HG03135 (cell line): ENCODE results near the gene STAB1.

Experiments used
- ATAC-seq: cut with Tn5 transposase; IDR thresholded peaks from one replicate; pipeline ENCODE4 v1.9.1; 2021; ENCODE audit warnings: mild to moderate bottlenecking, moderate library complexity; ENCODE audit not compliant: unreplicated experiment

STAB1 gene

DNA sequence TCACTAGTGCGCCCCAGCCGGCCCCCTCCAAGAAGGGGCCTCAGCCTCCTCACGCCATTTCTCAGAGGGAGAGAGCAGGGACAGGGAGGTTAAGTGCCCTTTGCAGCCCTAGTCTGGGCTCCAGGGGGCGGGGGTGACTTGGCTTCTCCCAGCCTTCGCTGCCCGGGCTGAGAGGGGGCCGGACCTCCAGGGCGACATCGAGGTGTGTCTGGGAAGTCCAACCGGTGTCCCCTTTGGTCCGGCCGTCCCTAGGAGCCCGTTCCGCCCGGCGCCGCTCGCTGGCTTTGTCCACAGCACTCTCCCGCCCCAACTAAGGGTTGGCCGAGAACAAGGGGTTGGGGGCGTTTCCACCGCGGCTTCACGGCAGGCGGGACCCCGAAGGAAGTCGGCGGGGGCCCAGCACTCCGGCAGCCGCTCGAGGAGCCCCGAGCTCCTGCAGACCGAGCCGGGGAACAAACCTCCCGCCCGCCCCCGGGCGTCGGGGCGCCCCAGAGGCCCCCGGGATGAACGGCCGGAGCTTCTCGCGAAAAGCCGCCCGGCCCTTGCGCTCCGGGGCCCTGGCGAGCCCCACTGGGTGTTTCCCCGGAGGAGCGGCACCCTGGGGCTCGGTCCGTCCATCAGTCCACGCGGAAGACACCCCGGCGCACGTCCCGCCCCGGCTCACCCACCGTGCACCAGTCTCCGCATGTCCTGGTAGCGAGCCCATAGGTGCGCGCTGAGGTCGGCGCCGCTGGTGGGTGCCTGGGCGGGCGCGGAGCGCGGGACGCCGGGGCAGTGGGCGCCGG lies 37.9 kb downstream of the STAB1 start:
- no peak for ATAC-seq

DNA sequence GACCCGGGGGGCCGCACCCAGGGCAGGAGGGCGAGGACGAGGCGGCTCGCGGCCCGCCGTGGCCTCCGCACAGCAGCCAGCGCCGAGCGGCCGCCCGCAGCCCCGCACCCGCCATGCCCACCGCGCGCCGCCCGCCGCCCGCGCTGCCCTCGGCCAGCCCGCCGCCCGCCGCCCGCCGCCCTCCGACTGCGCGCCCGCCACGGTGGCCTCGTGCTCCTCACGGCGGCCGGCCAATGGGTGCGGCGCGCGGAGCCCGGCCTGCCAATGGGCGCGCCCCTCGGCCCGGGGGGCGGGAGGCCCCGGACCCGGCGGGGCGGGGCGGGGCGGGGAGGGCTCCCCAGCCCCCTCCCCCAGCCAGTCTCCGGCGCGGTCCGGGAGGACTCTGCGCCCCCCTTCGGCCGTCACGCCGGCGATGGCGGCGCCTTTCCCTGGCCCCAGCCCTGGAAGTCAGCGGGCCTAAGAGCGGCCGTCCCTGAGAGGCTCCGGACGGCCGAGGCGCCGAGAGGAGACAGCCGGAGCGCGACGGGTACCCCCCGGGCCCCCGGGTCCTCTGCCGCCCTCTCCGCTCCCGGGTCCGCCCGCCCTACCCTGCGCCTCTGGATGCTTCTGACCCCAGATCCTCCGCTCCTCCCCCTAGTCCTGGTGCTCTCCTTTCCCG lies 38.6 kb downstream of the STAB1 start, which contains the start of gene NT5DC2:
NT5DC2 (minus strand) TSS at position 235 of the 658 bp plus-strand sequence; CDS start at position 115, 120 bp downstream.
- ATAC-seq, result peak; percentile 35

DNA sequence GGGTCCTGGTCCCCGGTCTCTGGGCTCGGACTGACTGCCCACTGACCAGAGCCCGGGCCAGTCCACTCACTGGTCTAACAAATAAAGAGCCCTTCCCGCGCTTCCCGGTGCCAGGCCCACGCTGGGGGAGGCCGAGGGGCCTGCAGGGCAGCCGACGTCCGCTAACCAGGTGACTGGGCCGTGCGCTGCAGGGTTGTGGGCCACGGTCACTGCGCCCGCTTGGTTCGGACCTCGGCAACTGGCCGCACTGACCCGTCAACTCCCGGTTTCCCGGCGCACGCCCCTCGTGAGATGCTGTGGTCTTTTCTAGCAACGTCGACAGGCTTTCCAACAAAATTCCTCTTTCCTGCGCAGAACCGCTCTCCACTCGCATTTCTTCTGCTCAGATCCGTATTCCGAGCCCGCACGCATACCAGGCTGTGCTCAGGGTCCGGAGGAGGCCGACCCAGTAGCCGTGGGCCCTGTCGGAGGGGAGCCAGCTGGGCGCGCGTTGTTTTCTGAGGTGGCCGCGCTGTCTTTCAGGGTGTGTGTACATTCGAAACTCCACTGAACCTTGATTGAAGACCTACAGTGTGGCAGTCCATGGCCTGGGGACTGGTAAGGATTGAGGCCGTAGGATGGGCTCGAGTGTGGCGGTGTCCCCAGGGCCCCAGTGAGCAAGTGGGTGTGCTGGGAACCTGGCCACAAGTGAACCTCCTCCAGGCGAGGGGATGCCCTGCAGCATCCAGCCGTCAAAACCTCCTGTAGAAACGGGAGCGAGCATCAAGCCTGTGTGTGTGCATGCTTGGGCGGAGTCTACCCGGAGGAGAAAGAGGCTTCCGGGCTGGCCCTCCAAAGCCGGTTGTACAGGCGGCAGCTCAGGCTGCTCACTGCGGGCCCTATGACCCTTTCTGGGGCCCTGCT lies 39.4 kb downstream of the STAB1 start:
- no peak for ATAC-seq

DNA sequence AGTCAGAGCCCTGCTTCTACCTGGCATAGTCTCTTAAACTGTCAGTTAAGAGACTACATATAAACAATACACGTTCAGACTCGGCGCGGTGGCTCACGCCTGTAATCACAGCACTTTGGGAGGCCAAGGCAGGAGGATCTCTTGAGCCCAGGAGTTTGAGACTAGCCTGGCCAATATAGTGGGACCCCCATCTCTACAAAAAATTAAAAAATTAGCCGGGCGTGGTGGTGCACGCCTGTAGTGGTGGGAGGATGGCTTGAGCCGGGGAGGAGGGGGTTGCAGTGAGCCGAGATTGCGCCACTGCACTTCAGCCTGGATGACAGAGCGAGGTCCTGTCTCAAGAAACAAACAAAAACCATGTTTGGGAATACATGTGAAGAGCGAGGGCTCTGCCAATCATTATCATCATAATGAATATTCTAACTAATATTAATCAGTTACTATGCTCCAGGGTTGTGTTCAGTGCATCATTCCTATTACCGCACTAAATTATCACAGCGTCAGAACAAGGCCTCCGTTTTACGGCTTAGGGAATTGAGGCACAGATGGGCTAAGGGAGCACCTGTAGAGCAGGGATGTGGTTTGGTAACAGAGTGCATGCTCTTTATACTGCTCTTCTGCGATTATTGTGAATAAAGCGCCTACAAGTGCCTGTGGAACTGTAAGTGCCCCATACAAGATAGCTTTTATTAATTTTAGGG lies 40.4 kb downstream of the STAB1 start:
- no peak for ATAC-seq

DNA sequence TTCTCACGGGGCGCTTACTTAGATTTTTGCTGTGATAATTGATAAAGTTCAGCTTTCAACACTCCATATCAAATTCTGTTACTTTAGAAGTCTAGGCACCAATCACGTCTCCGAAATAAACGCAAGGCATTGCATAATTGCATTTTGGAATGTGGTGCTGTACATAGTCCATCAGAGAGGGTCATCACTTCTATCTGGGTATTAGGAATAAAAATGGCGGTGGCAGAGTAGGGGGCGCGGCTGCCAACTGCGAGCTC lies 40.9 kb downstream of the STAB1 start:
- ATAC-seq, result no peak

DNA sequence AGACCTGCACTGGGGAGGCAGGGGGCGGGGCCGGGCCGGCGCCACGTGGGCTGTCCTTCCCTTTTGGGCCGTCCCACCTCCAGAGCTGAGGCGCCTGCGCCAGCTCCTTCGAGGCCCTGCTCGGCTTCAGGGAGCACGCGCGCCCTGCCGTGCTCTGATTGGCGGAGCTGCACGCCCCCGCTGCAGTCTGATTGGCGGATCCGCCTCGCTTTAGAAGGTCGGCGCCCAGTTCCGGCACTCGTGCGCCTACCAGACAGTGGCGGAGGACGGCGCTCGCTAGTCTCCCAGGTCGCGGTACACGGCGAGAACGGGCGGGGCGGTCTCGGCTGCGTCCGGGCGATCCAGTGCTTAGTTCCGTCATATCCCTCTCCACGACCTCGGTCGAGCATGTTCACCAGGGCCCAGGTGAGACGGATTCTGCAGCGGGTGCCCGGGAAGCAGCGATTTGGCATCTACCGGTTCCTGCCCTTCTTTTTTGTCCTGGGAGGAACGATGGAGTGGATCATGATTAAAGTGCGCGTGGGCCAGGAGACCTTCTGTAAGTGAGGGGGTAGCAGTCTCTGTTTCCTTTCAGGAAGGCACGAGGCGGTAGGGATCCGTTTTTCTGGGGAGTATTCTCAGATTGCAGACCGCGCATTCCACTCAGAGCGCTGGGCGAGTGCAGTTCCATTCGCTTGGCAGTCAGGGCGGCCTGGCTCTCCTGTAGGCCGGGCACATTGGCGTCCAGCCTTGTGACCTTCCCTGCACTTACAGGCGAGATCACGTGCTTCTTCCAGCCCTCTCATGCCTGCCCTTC lies 41.4 kb downstream of the STAB1 start, which contains the start of gene UQCC5:
UQCC5 (plus strand) TSS at position 237 of the 796 bp plus-strand sequence; CDS start at position 388, 151 bp downstream.
- peak; percentile 79 for ATAC-seq

DNA sequence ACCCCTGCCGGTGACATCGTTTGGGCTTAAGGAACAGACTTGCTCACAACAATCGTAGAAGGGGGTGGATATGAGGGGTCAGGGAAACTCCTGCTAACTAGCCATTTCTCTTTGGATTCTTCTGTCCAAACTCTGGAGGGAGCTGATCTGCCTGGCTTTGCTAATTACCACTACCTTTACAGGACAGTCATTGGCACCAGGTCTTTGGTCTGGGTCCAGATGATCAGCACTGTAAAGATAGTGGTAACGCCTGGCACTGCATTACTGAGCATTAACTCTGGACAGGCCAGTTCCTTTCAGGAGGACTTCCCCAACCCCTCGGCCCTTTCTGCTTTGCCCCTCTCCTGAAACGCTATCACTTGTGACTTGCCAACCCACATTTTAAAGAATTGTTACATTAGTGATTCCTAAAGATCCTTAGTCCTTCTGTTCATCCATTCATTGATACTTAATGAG lies 42.1 kb downstream of the STAB1 start:
- ATAC-seq, result no peak

- ATAC-seq, result no peak
These were observed 42.7 kb downstream of the STAB1 start for GRCh38 chr3:52537726-52538421.

DNA sequence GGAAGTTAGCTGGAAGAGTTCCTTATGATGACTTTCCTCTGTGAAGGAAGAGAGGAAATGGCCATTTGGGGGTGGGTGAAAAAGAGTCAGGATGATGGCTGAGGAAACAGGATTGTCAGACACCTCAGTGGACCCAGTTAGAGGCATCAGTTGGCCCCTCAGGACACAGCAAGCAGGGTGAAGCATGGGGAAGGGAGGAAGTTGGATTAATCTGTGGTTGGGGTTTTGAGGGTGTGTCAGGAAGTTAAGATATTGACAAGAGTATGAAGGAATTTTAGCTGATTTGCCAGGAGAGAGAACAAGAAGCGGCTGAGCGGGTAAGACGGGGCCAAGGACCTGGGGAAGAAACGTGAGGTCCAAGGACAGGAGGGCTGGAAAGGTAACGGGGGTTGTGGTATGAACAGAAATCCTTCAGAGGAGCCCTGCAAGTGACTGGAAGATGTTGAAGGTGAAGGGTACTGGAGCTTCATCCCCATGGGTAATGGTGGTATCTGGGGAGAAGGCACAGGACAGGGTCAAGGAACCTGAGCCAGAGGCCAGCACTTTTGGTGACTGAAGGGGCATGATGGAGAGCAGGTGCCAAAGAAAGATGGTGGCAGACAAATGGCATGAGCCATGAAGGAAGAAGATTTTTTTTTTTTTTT lies 44.0 kb downstream of the STAB1 start:
- no peak for ATAC-seq

GRCh38 chr3:52541050-52541449 lies 45.9 kb downstream of the STAB1 start:
- no peak for ATAC-seq

DNA sequence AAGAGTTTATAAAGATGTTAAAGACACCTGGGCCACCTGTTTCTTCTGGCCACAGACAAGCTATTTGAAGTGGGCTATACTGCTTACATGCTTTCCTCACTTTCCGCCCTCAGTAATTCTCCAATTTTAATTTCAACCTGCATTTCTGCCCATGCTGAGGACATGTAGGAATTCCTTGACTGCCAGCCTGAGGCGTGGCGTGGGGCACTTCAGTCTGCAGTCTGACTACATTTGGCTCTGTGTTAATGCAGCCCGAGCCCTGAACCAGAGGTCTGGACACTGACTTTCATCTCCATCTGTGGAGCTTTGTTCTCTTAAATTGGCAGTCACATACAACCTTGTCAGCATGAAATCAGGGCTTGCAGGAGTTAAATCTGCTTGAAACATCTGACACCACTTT lies 49.8 kb downstream of the STAB1 start:
- no peak for ATAC-seq

DNA sequence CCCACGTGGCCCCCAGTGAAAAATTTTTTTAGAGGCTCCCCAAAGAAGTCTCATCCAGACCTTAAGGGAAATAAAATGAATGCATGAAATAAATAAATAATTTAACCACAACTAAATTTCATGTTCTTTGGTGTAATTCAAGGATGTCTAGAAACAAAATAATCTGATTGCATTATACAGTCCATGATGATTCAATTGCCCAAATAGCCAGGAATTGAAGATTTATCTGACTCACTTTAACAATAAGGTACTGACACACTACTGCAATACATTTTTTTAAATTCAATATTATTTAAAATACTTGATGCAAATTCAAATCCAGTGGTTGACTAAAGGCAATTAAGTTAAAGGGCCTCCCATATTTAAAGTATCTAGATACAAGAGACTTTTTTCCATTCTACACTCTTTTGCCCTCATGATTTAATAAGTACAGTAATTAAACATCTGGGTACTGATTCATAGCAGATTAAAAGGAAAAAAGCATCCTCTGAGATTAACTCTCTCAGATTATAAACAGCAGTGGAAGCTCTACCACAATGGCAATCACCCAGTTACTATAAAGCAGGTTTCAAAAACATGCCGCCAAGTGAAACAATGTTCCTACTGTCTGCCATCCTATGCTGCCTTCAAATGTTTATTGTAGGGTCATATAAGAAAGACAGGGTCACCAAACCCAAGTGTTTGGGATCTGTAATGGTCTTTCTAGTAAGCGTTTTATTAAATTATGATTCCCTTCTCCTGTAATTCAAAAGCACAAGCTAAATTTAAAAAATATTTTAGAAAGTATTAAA lies 51.2 kb downstream of the STAB1 start:
- no peak for ATAC-seq

- ATAC-seq, result no peak
These were observed 52.0 kb downstream of the STAB1 start for GRCh38 chr3:52547143-52547542.

- no peak for ATAC-seq
These were observed 56.0 kb downstream of the STAB1 start for GRCh38 chr3:52551118-52551517.

DNA sequence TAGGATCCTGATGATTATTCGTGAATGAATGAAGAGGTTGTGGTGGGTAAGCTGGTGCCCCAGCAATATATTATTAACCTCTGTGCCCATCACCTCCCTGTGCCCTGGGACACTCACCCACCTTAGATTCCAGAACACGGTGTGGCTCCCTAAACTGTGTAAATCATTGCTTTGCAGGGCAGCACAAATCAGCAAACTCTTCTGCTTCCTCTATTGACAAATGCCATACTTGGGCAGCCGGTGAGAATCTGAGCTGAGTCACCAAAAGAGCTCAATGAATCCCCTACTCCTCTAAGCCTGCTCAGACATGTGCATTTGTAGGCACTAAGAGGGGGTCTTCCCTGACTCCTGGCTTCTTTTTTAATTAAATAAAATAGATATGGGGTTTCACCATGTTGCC lies 57.0 kb downstream of the STAB1 start:
- no peak for ATAC-seq

DNA sequence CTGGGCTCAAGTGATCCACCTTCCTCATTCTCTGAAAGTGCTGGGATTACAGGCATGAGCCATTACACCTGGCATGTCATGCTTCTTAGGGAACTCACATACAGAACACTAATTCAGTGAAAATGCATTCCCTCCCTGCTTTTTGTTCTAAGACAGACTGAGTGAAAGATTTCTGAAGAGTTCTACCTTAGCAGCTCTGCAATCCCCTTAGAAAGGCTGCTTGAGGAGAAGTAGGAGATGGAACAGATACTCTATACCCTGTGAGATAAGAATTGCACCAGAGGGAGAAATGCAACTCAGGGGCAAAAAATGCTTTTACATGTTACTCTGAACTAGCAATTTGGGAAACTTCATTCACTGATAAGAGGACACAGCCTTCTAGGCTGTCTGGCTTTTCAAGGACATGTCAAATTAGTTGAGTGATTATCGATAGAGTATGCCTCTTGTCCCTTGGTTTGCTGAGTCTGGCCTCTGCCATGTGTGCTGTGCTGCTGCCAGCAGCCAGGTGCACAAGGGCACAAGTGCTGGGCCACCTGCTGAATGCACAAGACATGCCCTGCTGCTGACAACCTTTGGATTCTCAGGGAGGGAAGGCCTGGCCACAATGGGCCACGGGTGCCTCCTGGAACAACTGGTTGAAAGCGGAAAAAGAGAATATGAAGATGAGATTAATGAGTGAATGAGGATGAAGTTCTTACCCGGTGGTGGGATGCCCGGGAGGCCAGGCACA lies 59.1 kb downstream of the STAB1 start:
- ATAC-seq, result no peak

- ATAC-seq, result no peak
These were observed 59.9 kb downstream of the STAB1 start for GRCh38 chr3:52555056-52555455.
